Neural progenitor cell (in vitro differentiated cells): Measurements from ENCODE around the gene KCNMB2.

Experiments
- CTCF ChIP-seq: fragments of 200-600 bp; sonication (generic); IDR thresholded peaks from 2 replicates; pipeline ENCODE4 v1.5.1; 2017; ENCODE audit warnings: antibody characterized with exemption, mild to moderate bottlenecking
- EZH2 ChIP-seq: fragments of 200-600 bp; sonication (generic); IDR thresholded peaks from 2 replicates; pipeline ENCODE4 v1.6.1; 2017; ENCODE audit warnings: antibody characterized with exemption, mild to moderate bottlenecking, moderate library complexity

- TF ChIP-seq CTCF (no peak), EZH2 (no peak)
Measured at GRCh38 chr3:178823150-178823549, 286.9 kb downstream of the KCNMB2 start.
